Measurements from ENCODE around the gene ARRB2.

- TF ChIP-seq REST (IDR thresholded peaks at IDR 0.05; ENCODE audit: low read depth) (no peak), EP300 (IDR thresholded peaks at IDR 0.05; ENCODE audit: borderline replicate concordance) (no peak), YY1 (IDR thresholded peaks at IDR 0.05; ENCODE audit: low read depth) (no peak), USF1 (IDR thresholded peaks at IDR 0.05) (no peak), FOXM1 (IDR thresholded peaks at IDR 0.05; ENCODE audit: borderline replicate concordance, low read depth) (no peak), CEBPB (IDR thresholded peaks at IDR 0.05) (no peak), TEAD4 (IDR thresholded peaks at IDR 0.05) (no peak), CREB1 (IDR thresholded peaks at IDR 0.05; ENCODE audit: low read depth) (no peak)
- TF ChIP-seq, protein P1, sequence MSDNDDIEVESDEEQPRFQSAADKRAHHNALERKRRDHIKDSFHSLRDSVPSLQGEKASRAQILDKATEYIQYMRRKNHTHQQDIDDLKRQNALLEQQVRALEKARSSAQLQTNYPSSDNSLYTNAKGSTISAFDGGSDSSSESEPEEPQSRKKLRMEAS (IDR thresholded peaks at IDR 0.05), result no peak
Measured at GRCh38 chr17:4735876-4736651, 25.6 kb downstream of the ARRB2 start.
